HEK293 (cell line): ENCODE measurements around the gene RBMS3.

Experiments
- CTCF ChIA-PET: fragments of 350-600 bp; formaldehyde crosslinking; extraction: SDS; loops from one replicate; lab custom pipeline; 2021; ENCODE audit warnings: antibody characterized with exemption; lab: Yijun Ruan, JAX
- POLR2A ChIA-PET: fragments of 300-600 bp; formaldehyde crosslinking; extraction: SDS; loops from one replicate; lab custom pipeline; 2020; ENCODE audit warnings: antibody characterized with exemption, inconsistent platforms; lab: Yijun Ruan, JAX
- H3K27ac ChIP-seq: fragments of 200-500 bp; sonication (Bioruptor generic); 2 replicates; pipeline ENCODE4 v1.5.1; 2014; ENCODE audit warnings: low read depth, low read length, control low read depth, inconsistent platforms; ENCODE audit errors: extremely low read depth
- H3K36me3 ChIP-seq, 2 experiments: fragments of 200-500 bp in 1 of 2; sonication (Bioruptor generic) in 1 of 2; 1 replicate in 1 of 2; 2 replicates in 1 of 2; pipeline ENCODE4 v1.5.1; 2014 to 2017; ENCODE audit warnings: inconsistent platforms in 2 of 2, low read length in 2 of 2; ENCODE audit not compliant: control insufficient read depth in 2 of 2, insufficient read depth in 1 of 2
- H3K4me1 ChIP-seq: fragments of 200-500 bp; sonication (Bioruptor generic); 2 replicates; pipeline ENCODE4 v1.5.1; 2014; ENCODE audit warnings: mild to moderate bottlenecking, low read length, inconsistent platforms; ENCODE audit not compliant: control insufficient read depth, insufficient read depth
- H3K4me3 ChIP-seq: 2 replicates; pipeline ENCODE4 v1.5.1; 2011; ENCODE audit warnings: low read depth, mild to moderate bottlenecking, control low read depth, low read length, moderate library complexity
- H3K9me3 ChIP-seq: fragments of 200-500 bp; sonication (Bioruptor generic); 2 replicates; pipeline ENCODE4 v1.5.1; 2014; ENCODE audit warnings: low read depth, low read length, inconsistent platforms; ENCODE audit not compliant: control insufficient read depth, insufficient read depth
- MEIS1 ChIP-seq: sonication (generic); formaldehyde crosslinking; IDR thresholded peaks from 2 replicates; pipeline ENCODE4 v1.8.1; 2022; ENCODE audit warnings: missing genetic modification reagents, mild to moderate bottlenecking, borderline replicate concordance
- MZF1 ChIP-seq: fragments of 450-650 bp; formaldehyde crosslinking; IDR thresholded peaks from 2 replicates; pipeline ENCODE4 v1.5.1; 2017; ENCODE audit warnings: missing biosample characterization, missing genetic modification characterization, borderline replicate concordance
- PBX3 ChIP-seq: sonication (generic); formaldehyde crosslinking; IDR thresholded peaks from 2 replicates; pipeline ENCODE4 v1.8.1; 2022; ENCODE audit warnings: mild to moderate bottlenecking, moderate library complexity, missing genetic modification reagents
- PRDM10 ChIP-seq: fragments of 450-650 bp; formaldehyde crosslinking; IDR thresholded peaks from 2 replicates; pipeline ENCODE4 v1.5.1; 2016; ENCODE audit warnings: missing biosample characterization, missing genetic modification characterization
- REPIN1 ChIP-seq: fragments of 450-650 bp; formaldehyde crosslinking; IDR thresholded peaks from 2 replicates; pipeline ENCODE4 v1.5.1; 2017; ENCODE audit warnings: missing biosample characterization, missing genetic modification characterization, low read depth
- TSHZ1 ChIP-seq: fragments of 450-650 bp; formaldehyde crosslinking; IDR thresholded peaks from 2 replicates; pipeline ENCODE4 v1.5.1; 2016; ENCODE audit warnings: missing biosample characterization, missing genetic modification characterization, borderline replicate concordance
- ZBTB17 ChIP-seq: fragments of 450-650 bp; formaldehyde crosslinking; IDR thresholded peaks from 2 replicates; pipeline ENCODE4 v1.5.1; 2016; ENCODE audit warnings: missing biosample characterization, missing genetic modification characterization
- ZBTB8A ChIP-seq: fragments of 450-650 bp; formaldehyde crosslinking; IDR thresholded peaks from 2 replicates; pipeline ENCODE4 v1.5.1; 2016; ENCODE audit warnings: missing biosample characterization, missing genetic modification characterization
- ZNF10 ChIP-seq: fragments of 450-650 bp; formaldehyde crosslinking; IDR thresholded peaks from 2 replicates; pipeline ENCODE4 v1.5.1; 2017; ENCODE audit warnings: missing biosample characterization, missing genetic modification characterization
- ZNF114 ChIP-seq: fragments of 450-650 bp; formaldehyde crosslinking; IDR thresholded peaks from 2 replicates; pipeline ENCODE4 v1.5.0; 2017; ENCODE audit warnings: missing biosample characterization, missing genetic modification characterization
- ZNF169 ChIP-seq: fragments of 450-650 bp; formaldehyde crosslinking; IDR thresholded peaks from 2 replicates; pipeline ENCODE4 v1.5.1; 2016; ENCODE audit warnings: missing biosample characterization, missing genetic modification characterization
- ZNF211 ChIP-seq: fragments of 450-650 bp; formaldehyde crosslinking; IDR thresholded peaks from 2 replicates; pipeline ENCODE4 v1.5.1; 2016; ENCODE audit warnings: low read depth, missing biosample characterization, missing genetic modification characterization
- ZNF23 ChIP-seq: fragments of 450-650 bp; formaldehyde crosslinking; IDR thresholded peaks from 2 replicates; pipeline ENCODE4 v1.5.1; 2016; ENCODE audit warnings: missing biosample characterization, missing genetic modification characterization, borderline replicate concordance
- ZNF280D ChIP-seq: fragments of 450-650 bp; formaldehyde crosslinking; IDR thresholded peaks from 2 replicates; pipeline ENCODE4 v1.5.1; 2016; ENCODE audit warnings: missing biosample characterization, missing genetic modification characterization
- ZNF341 ChIP-seq: fragments of 450-650 bp; formaldehyde crosslinking; IDR thresholded peaks from 2 replicates; pipeline ENCODE4; 2016; ENCODE audit warnings: low read depth, missing biosample characterization, missing genetic modification characterization
- ZNF391 ChIP-seq: fragments of 450-650 bp; formaldehyde crosslinking; IDR thresholded peaks from 2 replicates; pipeline ENCODE4 v1.5.1; 2016; ENCODE audit warnings: low read depth, missing biosample characterization, missing genetic modification characterization, borderline replicate concordance
- ZNF629 ChIP-seq: fragments of 450-650 bp; formaldehyde crosslinking; IDR thresholded peaks from 2 replicates; pipeline ENCODE4 v1.5.1; 2017; ENCODE audit warnings: missing biosample characterization, missing genetic modification characterization
- ZNF664 ChIP-seq: fragments of 450-650 bp; formaldehyde crosslinking; IDR thresholded peaks from 2 replicates; pipeline ENCODE4 v1.5.1; 2016; ENCODE audit warnings: missing biosample characterization, missing genetic modification characterization
- ZNF677 ChIP-seq: fragments of 450-650 bp; IDR thresholded peaks from 2 replicates; pipeline ENCODE4 v1.5.0; 2018; ENCODE audit warnings: missing biosample characterization, mild to moderate bottlenecking, missing genetic modification characterization, moderate library complexity
- ZNF701 ChIP-seq: fragments of 450-650 bp; formaldehyde crosslinking; IDR thresholded peaks from 2 replicates; pipeline ENCODE4 v1.5.1; 2016; ENCODE audit warnings: missing biosample characterization, missing genetic modification characterization
- ZNF785 ChIP-seq: fragments of 450-650 bp; formaldehyde crosslinking; IDR thresholded peaks from 2 replicates; pipeline ENCODE4 v1.5.1; 2016; ENCODE audit warnings: missing biosample characterization, missing genetic modification characterization
- TF ChIP-seq, protein P1 (sequence below): IDR thresholded peaks from 2 replicates; pipeline ENCODE4 v1.6.1; 2011; ENCODE audit warnings: mild to moderate bottlenecking, low read depth, low read length, borderline replicate concordance

Gene RBMS3

DNA sequence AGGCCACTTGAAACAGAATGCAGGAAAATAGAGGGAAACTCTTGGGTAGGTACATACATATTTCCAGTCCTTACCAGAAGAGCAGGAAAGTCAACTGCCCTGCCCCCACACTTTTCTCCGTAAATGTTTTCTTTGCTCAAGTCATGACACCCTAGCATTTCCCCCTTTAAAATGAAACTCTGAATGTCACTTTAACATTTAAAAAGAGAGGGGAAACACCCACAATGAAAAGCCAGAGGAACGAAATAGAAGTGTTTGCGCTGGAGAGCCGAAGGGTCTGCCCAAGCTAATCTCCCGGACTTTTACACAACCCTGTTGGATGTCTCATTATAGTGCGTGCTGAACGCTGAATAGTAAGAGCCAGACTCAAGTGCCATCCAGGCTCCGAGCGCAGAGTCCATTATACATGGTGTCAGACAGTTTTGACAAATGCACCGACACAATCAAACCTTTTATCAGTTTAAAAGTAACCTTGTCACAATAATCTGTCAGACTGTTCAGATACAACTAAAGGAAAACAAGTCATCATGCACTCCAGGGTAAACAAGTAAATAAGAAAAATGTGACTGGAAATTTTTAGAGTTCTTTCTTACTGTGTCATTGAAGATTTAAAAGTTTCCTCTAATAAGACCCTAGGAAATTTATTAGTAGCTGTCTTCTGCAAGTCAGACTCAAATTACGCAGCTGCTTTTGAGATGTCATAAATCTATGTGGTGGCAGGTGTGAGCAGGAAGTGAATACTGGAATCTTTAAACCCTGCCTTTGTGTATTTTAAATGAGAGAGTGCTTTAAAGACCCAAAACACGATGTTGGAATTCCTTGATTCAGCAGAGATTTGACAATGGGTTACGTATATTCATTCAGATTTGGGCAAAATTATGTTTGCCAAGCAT lies 159.8 kb downstream of the RBMS3 start:
- no peaks in the 10 kb centered on the region for H3K9me3 ChIP-seq
- CTCF ChIA-PET = no interaction called here
- H3K4me3 ChIP-seq = peak overlapping the region; percentile 40
- 0 out of 2 replicates have a peak, but pooled peaks cover 2% of the 10 kb centered on the region for H3K4me1 ChIP-seq
- peak overlapping the region; percentile 7; the same call in 1 of the 2 replicates for H3K27ac ChIP-seq
- no peaks in the 10 kb centered on the region for H3K36me3 ChIP-seq
- POLR2A ChIA-PET = no interaction called here
- TF ChIP-seq ZNF701 = no peak
- TF ChIP-seq ZNF341 = peak; percentile 47
- TF ChIP-seq ZNF10 (tag by site-specific recombination) = no peak
- TF ChIP-seq ZNF169 = no peak
- TF ChIP-seq REPIN1 (tag by site-specific recombination) = no peak
- TF ChIP-seq ZNF664 (tag by site-specific recombination) = no peak
- TF ChIP-seq ZNF23 (tag by site-specific recombination) = no peak
- no peak for TF ChIP-seq ZNF629
- TF ChIP-seq ZNF785 (tag by site-specific recombination) = no peak
- TF ChIP-seq ZNF211 (tag by site-specific recombination) = no peak
- no peak for TF ChIP-seq ZBTB8A (tag by site-specific recombination)
- TF ChIP-seq ZNF391 (tag by site-specific recombination) = no peak
- TF ChIP-seq PRDM10 (tag by site-specific recombination) = peak; percentile 27; the same call in 1 of the 2 replicates
- no peak for TF ChIP-seq ZNF114
- no peak for TF ChIP-seq ZNF677
- TF ChIP-seq PBX3 (CRISPR knock-in tag) = no peak
- TF ChIP-seq MEIS1 (CRISPR knock-in tag) = peak; percentile 28; the same call in 1 of the 2 replicates
- TF ChIP-seq ZNF280D (tag by site-specific recombination) = no peak
- TF ChIP-seq TSHZ1 (tag by site-specific recombination) = no peak
- TF ChIP-seq ZBTB17 (tag by site-specific recombination) = peak; percentile 73
- TF ChIP-seq, protein P1, sequence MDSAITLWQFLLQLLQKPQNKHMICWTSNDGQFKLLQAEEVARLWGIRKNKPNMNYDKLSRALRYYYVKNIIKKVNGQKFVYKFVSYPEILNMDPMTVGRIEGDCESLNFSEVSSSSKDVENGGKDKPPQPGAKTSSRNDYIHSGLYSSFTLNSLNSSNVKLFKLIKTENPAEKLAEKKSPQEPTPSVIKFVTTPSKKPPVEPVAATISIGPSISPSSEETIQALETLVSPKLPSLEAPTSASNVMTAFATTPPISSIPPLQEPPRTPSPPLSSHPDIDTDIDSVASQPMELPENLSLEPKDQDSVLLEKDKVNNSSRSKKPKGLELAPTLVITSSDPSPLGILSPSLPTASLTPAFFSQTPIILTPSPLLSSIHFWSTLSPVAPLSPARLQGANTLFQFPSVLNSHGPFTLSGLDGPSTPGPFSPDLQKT = no peak
- TF ChIP-seq MZF1 (tag by site-specific recombination) = no peak
